ENCODE results near the gene EEIG2.

Gene EEIG2

GRCh38 chr1:108600504-108600903 is 40.6 kb downstream of the EEIG2 start:
- H3K36me3 ChIP-seq (ENCODE audit: control insufficient read depth in 2 of 2, insufficient read depth in 2 of 2, low read length in 2 of 2), result peaks cover 0 to 10% of the 10 kb centered on the region in 2 donors
- H3K9me3 ChIP-seq (ENCODE audit: control insufficient read depth in 2 of 2, low read length in 2 of 2), result no peaks in the 10 kb centered on the region
- H3K4me1 ChIP-seq (ENCODE audit: control insufficient read depth, insufficient read depth, low read length), result no peaks in the 10 kb centered on the region
- no peak overlapping the region for H3K27ac ChIP-seq (ENCODE audit: low read length)
- no peaks in the 10 kb centered on the region for H3K27me3 ChIP-seq (ENCODE audit: control insufficient read depth in 1 of 2, insufficient read depth in 2 of 2, low read length in 2 of 2)
- H3K9ac ChIP-seq (ENCODE audit: low read length in 2 of 2), result no peak overlapping the region
- no peak overlapping the region for H3K4me3 ChIP-seq (ENCODE audit: low read length in 2 of 2)

GRCh38 chr1:108601708-108602410 is 42.0 kb downstream of the EEIG2 start:
- no peaks in the 10 kb centered on the region for H3K27me3 ChIP-seq (ENCODE audit: control insufficient read depth in 1 of 2, insufficient read depth in 2 of 2, low read length in 2 of 2)
- H3K36me3 ChIP-seq (ENCODE audit: control insufficient read depth in 2 of 2, insufficient read depth in 2 of 2, low read length in 2 of 2), result peaks cover 0 to 10% of the 10 kb centered on the region in 2 donors
- H3K4me1 ChIP-seq (ENCODE audit: control insufficient read depth, insufficient read depth, low read length), result no peaks in the 10 kb centered on the region
- no peak overlapping the region for H3K27ac ChIP-seq (ENCODE audit: low read length)
- no peaks in the 10 kb centered on the region for H3K9me3 ChIP-seq (ENCODE audit: control insufficient read depth in 2 of 2, low read length in 2 of 2)
- no peak overlapping the region for H3K9ac ChIP-seq (ENCODE audit: low read length in 2 of 2)
- H3K4me3 ChIP-seq (ENCODE audit: low read length in 2 of 2), result no peak overlapping the region

- Histone ChIP-seq H3K27ac (ENCODE audit: low read length) (no peak overlapping the region), H3K27me3 (ENCODE audit: control insufficient read depth in 1 of 2, insufficient read depth in 2 of 2, low read length in 2 of 2) (no peaks in the 10 kb centered on the region), H3K9ac (ENCODE audit: low read length in 2 of 2) (no peak overlapping the region), H3K4me3 (ENCODE audit: low read length in 2 of 2) (no peak overlapping the region), H3K9me3 (ENCODE audit: control insufficient read depth in 2 of 2, low read length in 2 of 2) (no peaks in the 10 kb centered on the region), H3K4me1 (ENCODE audit: control insufficient read depth, insufficient read depth, low read length) (no peaks in the 10 kb centered on the region), H3K36me3 (ENCODE audit: control insufficient read depth in 2 of 2, insufficient read depth in 2 of 2, low read length in 2 of 2) (peaks cover 0 to 10% of the 10 kb centered on the region in 2 donors)
Observed at GRCh38 chr1:108605633-108606032, 45.7 kb downstream of the EEIG2 start.

GRCh38 chr1:108606478-108606877 is 46.6 kb downstream of the EEIG2 start:
- Histone ChIP-seq H3K9me3 (ENCODE audit: control insufficient read depth in 2 of 2, low read length in 2 of 2) (no peaks in the 10 kb centered on the region), H3K27me3 (ENCODE audit: control insufficient read depth in 1 of 2, insufficient read depth in 2 of 2, low read length in 2 of 2) (no peaks in the 10 kb centered on the region), H3K4me1 (ENCODE audit: control insufficient read depth, insufficient read depth, low read length) (no peaks in the 10 kb centered on the region), H3K36me3 (ENCODE audit: control insufficient read depth in 2 of 2, insufficient read depth in 2 of 2, low read length in 2 of 2) (peaks cover 0 to 10% of the 10 kb centered on the region in 2 donors), H3K4me3 (ENCODE audit: low read length in 2 of 2) (no peak overlapping the region), H3K9ac (ENCODE audit: low read length in 2 of 2) (no peak overlapping the region), H3K27ac (ENCODE audit: low read length) (no peak overlapping the region)

GRCh38 chr1:108609483-108610049 is 49.7 kb downstream of the EEIG2 start:
- no peaks in the 10 kb centered on the region for H3K9me3 ChIP-seq (ENCODE audit: control insufficient read depth in 2 of 2, low read length in 2 of 2)
- no peak overlapping the region for H3K4me3 ChIP-seq (ENCODE audit: low read length in 2 of 2)
- peaks cover 3 to 8% of the 10 kb centered on the region in 2 donors for H3K36me3 ChIP-seq (ENCODE audit: control insufficient read depth in 2 of 2, insufficient read depth in 2 of 2, low read length in 2 of 2)
- no peak overlapping the region for H3K27ac ChIP-seq (ENCODE audit: low read length)
- H3K9ac ChIP-seq (ENCODE audit: low read length in 2 of 2), result no peak overlapping the region
- no peaks in the 10 kb centered on the region for H3K27me3 ChIP-seq (ENCODE audit: control insufficient read depth in 1 of 2, insufficient read depth in 2 of 2, low read length in 2 of 2)
- no peaks in the 10 kb centered on the region for H3K4me1 ChIP-seq (ENCODE audit: control insufficient read depth, insufficient read depth, low read length)
